ENCODE results near the gene TUT7. TPM values are rescaled to one million over a fixed set of nuclear protein-coding genes. Genes with fewer than 3 reads are reported as not detected.

TUT7 gene
- total RNA-seq, 2 experiments from 2014 or later = 29.2 to 43.4 TPM

DNA sequence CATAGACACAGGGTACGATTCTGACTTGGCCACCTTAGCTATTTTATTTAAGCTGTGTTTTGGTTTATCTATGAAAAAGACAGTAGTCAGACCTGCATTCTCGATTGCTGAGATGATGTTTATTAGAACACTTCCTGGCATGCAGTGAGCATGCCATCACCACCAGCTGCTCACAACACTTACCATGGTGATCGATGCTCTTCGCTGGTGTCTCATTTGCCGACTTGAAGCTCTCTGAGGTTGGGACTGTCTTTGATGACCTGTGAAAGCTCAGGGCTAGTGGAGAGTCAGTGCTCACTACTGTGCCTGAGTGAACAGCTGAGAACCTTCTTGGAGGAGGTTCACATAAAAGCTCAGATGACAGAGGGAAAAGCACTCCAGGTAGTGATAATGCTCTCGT is 90.3 kb downstream of the TUT7 start:
- Histone ChIP-seq H3K4me1 (ENCODE audit: insufficient read depth, low read length, poor library complexity, severe bottlenecking) (no peaks in the 10 kb centered on the region), H4K20me1 (ENCODE audit: insufficient read depth, low read length) (no peaks in the 10 kb centered on the region; the same call in none of the 2 replicates), H3K4me2 (ENCODE audit: low read length) (no peak overlapping the region), H3K9me2 (ENCODE audit: insufficient read depth, low read length) (no peaks in the 10 kb centered on the region), H3K79me2 (ENCODE audit: insufficient read depth, low read depth, low read length) (peaks cover 18% of the 10 kb centered on the region; the same call in 1 of the 2 replicates), H3K4me3 (ENCODE audit: low read depth, low read length, poor library complexity, severe bottlenecking) (no peak overlapping the region), H3K9me3 (ENCODE audit: low read length) (no peaks in the 10 kb centered on the region), H3K36me3 (ENCODE audit: insufficient read depth, low read length) (peaks cover 47% of the 10 kb centered on the region), H3K27ac (ENCODE audit: low read depth, low read length, poor library complexity, severe bottlenecking) (no peak overlapping the region), H2AFZ (ENCODE audit: low read length) (no peak overlapping the region)
- ChIA-PET POLR2A (no interaction called here), CTCF (ENCODE audit: unreplicated experiment) (no interaction called here)
- no TSS peak for BruUV-seq (replicated peaks)
- no peak for DNase-seq (ENCODE audit: low spot score)
- intact Hi-C loops (cut with micrococcal nuclease; ENCODE audit: unreplicated experiment) = no loop called here
- TF ChIP-seq EZH2phosphoT487 (IDR thresholded peaks at IDR 0.05; ENCODE audit: borderline replicate concordance, low read depth, low read length) (no peak), CTCF (conservative IDR thresholded peaks at IDR 0.05; ENCODE audit: low read length) (no peak)

DNA sequence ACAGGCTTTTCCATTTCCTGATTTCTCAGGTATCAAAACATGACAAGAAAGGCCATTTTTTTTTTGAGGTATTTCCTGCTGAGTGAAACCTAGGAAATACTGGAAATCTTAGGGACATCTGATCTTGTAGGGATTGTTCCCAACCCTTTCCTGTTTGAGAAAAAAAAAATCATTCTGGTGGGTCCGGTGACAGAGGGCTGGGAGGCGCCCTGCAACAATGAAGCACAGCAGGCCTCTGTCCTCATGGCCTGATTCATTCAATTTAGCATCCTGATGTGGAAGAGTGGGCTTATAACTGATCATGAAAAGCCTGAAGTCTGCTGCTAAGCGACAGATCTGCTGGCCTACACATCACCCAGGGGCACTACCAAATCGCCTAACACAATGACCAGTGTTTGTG is 91.7 kb downstream of the TUT7 start:
- H3K4me1 ChIP-seq (ENCODE audit: insufficient read depth, low read length, poor library complexity, severe bottlenecking) = no peaks in the 10 kb centered on the region
- no peaks in the 10 kb centered on the region for H3K9me3 ChIP-seq (ENCODE audit: low read length)
- peaks cover 6% of the 10 kb centered on the region; the same call in 1 of the 2 replicates for H3K79me2 ChIP-seq (ENCODE audit: insufficient read depth, low read depth, low read length)
- H3K9me2 ChIP-seq (ENCODE audit: insufficient read depth, low read length) = no peaks in the 10 kb centered on the region
- no peak overlapping the region for H2AFZ ChIP-seq (ENCODE audit: low read length)
- ChIA-PET POLR2A (no interaction called here), CTCF (ENCODE audit: unreplicated experiment) (no interaction called here)
- H3K27ac ChIP-seq (ENCODE audit: low read depth, low read length, poor library complexity, severe bottlenecking) = no peak overlapping the region
- TF ChIP-seq EZH2phosphoT487 (IDR thresholded peaks at IDR 0.05; ENCODE audit: borderline replicate concordance, low read depth, low read length) (no peak), CTCF (conservative IDR thresholded peaks at IDR 0.05; ENCODE audit: low read length) (no peak)
- no peaks in the 10 kb centered on the region; the same call in none of the 2 replicates for H4K20me1 ChIP-seq (ENCODE audit: insufficient read depth, low read length)
- no peak overlapping the region for H3K4me2 ChIP-seq (ENCODE audit: low read length)
- intact Hi-C loops (cut with micrococcal nuclease; ENCODE audit: unreplicated experiment) = no loop called here
- no TSS peak for BruUV-seq (replicated peaks)
- H3K4me3 ChIP-seq (ENCODE audit: low read depth, low read length, poor library complexity, severe bottlenecking) = no peak overlapping the region
- no peak for DNase-seq (ENCODE audit: low spot score)
- peaks cover 38% of the 10 kb centered on the region for H3K36me3 ChIP-seq (ENCODE audit: insufficient read depth, low read length)

GRCh38 chr9:86259557-86259956 is 94.7 kb downstream of the TUT7 start, which contains the start of gene C9orf153:
Gene C9orf153 (minus strand): TSS chr9:86259657. CDS start chr9:86229603, 30,054 bp downstream.
- no peak within 1 kb of the TSS for H3K4me3 ChIP-seq (ENCODE audit: low read depth, low read length, poor library complexity, severe bottlenecking)
- DNase-seq (ENCODE audit: low spot score) = no peak
- no peaks in the 10 kb centered on the region for H3K4me1 ChIP-seq (ENCODE audit: insufficient read depth, low read length, poor library complexity, severe bottlenecking)
- H3K4me2 ChIP-seq (ENCODE audit: low read length) = no peak within 1 kb of the TSS
- no peaks in the 10 kb centered on the region for H3K9me2 ChIP-seq (ENCODE audit: insufficient read depth, low read length)
- ChIA-PET POLR2A (interaction anchor here (0.7 kb wide), 1 partner anchor 387 kb away, joined by 4 read pairs; no protein-coding TSS in a partner anchor), CTCF (ENCODE audit: unreplicated experiment) (no interaction called here)
- TF ChIP-seq CTCF (conservative IDR thresholded peaks at IDR 0.05; ENCODE audit: low read length) (no peak), EZH2phosphoT487 (IDR thresholded peaks at IDR 0.05; ENCODE audit: borderline replicate concordance, low read depth, low read length) (no peak)
- H4K20me1 ChIP-seq (ENCODE audit: insufficient read depth, low read length) = no peaks in the 10 kb centered on the region; the same call in 1 of the 2 replicates
- H2AFZ ChIP-seq (ENCODE audit: low read length) = no peak within 1 kb of the TSS
- H3K27ac ChIP-seq (ENCODE audit: low read depth, low read length, poor library complexity, severe bottlenecking) = no peak within 1 kb of the TSS
- H3K79me2 ChIP-seq (ENCODE audit: insufficient read depth, low read depth, low read length) = no peaks in the 10 kb centered on the region
- no TSS peak for BruUV-seq (replicated peaks)
- intact Hi-C loops (cut with micrococcal nuclease; ENCODE audit: unreplicated experiment) = no loop called here
- peaks cover 22% of the 10 kb centered on the region for H3K36me3 ChIP-seq (ENCODE audit: insufficient read depth, low read length)
- no peaks in the 10 kb centered on the region for H3K9me3 ChIP-seq (ENCODE audit: low read length)
